Small intestine (tissue), 7 donors: Measurements from ENCODE around the gene ABHD17B. TPM values are rescaled to one million over a fixed set of nuclear protein-coding genes. Genes with fewer than 3 reads are reported as not detected.
A peak's percentile ranks its signal among the peaks of the same experiment; 100 is the strongest.

Experiments used
- DNase-seq, 2 donors: peaks; one replicate each; pipeline versions ENCODE4 v3.0.0 to v3.0.0-alpha.2; 2013
- FAIRE-seq: peaks from 2 replicates; lab custom pipeline; 2012; peaks lifted over from hg19 to GRCh38; lab: Jason Lieb, UNC
- H3K27ac ChIP-seq, 3 donors: one replicate each; pipeline ENCODE4 v1.5.1; 2013; ENCODE audit warnings: low read length in 2 of 3, mild to moderate bottlenecking in 2 of 3, control low read depth in 1 of 3, inconsistent platforms in 1 of 3, low read depth in 1 of 3, moderate library complexity in 1 of 3
- H3K27me3 ChIP-seq, 3 donors: one replicate each; pipeline ENCODE4 v1.6.1; 2013; ENCODE audit warnings: low read length in 3 of 3, inconsistent platforms in 1 of 3; ENCODE audit not compliant: control insufficient read depth in 3 of 3, insufficient read depth in 3 of 3
- H3K36me3 ChIP-seq, 3 donors: one replicate each; pipeline ENCODE4 v1.6.1; 2013; ENCODE audit warnings: low read length in 3 of 3, inconsistent platforms in 1 of 3, low read depth in 1 of 3, mild to moderate bottlenecking in 1 of 3, moderate library complexity in 1 of 3; ENCODE audit not compliant: control insufficient read depth in 3 of 3, insufficient read depth in 2 of 3
- H3K4me1 ChIP-seq, 3 donors: one replicate each; pipeline ENCODE4 v1.6.1; 2013; ENCODE audit warnings: low read length in 2 of 3, inconsistent platforms in 1 of 3, low read depth in 1 of 3, mild to moderate bottlenecking in 1 of 3, moderate library complexity in 1 of 3; ENCODE audit not compliant: control insufficient read depth in 3 of 3, insufficient read depth in 2 of 3
- H3K4me3 ChIP-seq, 3 donors: one replicate each; pipeline ENCODE4 v1.5.1; 2013; ENCODE audit warnings: low read length in 3 of 3, control low read depth in 1 of 3, inconsistent platforms in 1 of 3, low read depth in 1 of 3, mild to moderate bottlenecking in 1 of 3, moderate library complexity in 1 of 3
- H3K9me3 ChIP-seq, 2 donors: one replicate each; pipeline ENCODE4 v1.6.1; 2013; ENCODE audit warnings: low read depth in 1 of 2, low read length in 1 of 2; ENCODE audit not compliant: control insufficient read depth in 2 of 2, insufficient read depth in 1 of 2
- WGBS, 3 donors: extraction: QIAGEN DNeasy Blood & Tissue Kit; methylation state at CpG; one replicate each; pipeline ENCODE4 v1.1.7; 2013; 5-methylcytosine and 5-hydroxymethylcytosine counted together
- polyA plus RNA-seq, 4 donors: library from polyadenylated mRNA; stranded (reverse) in 3 of 4; unstranded in 1 of 4; fragments of 200-250 nt in 3 of 4; fragments of 120-200 nt in 1 of 4; gene quantifications; one replicate each; pipeline versions ENCODE4 v1.2.1 to v1.2.3, GENCODE V29; 2013
- donor health status: healthy with polysubstance abuse.
- donor health status: control.
- donor health status: control.
- donor health status: Bipolar disorder and iron deficiency.
- donor health status: healthy.

Gene ABHD17B
- polyA plus RNA-seq, 4 donors, result 12.5 to 28.0 (median 22.4) TPM

DNA sequence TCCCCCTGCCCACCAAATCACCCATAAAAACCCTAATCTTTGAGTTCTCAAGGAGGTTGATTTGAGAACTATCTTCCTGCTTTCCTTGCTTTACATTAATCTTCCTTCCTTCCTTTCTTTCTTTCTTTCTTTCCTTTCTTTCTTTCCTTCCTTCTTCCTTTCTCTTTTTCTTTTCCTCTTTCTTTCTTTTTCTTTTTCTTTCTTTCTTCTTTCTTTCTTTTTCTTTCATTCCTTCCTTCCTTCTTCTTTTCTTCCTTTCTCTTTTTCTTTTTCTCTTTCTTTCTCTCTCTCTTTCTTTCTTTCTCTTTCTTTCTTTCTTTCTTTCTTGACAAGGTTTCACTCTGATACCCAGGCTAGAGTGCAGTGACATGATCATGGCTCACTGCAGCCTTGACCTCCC, 75.4 kb downstream of the ABHD17B start:
- no peaks in the 10 kb centered on the region for H3K27me3 ChIP-seq
- H3K4me1 ChIP-seq, result no peaks in the 10 kb centered on the region
- FAIRE-seq, result no peak
- no peaks in the 10 kb centered on the region for H3K36me3 ChIP-seq
- no peak overlapping the region for H3K27ac ChIP-seq
- no peak overlapping the region for H3K4me3 ChIP-seq
- no peak for DNase-seq
- H3K9me3 ChIP-seq, result no peaks in the 10 kb centered on the region

DNA sequence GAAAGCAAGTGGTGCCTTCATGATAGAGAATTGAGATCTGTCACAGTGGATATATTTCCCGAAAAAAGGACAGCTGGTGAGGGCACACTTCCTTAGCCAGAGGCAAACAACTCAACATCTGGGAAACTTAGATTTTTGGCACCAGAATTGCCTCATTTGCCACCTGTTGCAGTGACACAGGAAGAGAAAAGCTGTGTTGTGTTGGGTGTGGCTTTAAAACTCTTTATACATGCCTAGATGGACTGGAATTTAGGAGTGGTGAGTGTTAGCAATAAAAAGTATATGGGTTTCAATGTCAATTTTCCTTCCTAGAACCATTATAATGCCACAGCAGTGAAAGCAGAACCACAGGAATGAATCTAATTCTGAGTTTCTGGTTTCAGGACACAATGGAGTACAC, 80.1 kb downstream of the ABHD17B start:
- Histone ChIP-seq H3K4me1 (no peaks in the 10 kb centered on the region), H3K36me3 (no peaks in the 10 kb centered on the region), H3K27ac (no peak overlapping the region), H3K27me3 (no peaks in the 10 kb centered on the region), H3K9me3 (no peaks in the 10 kb centered on the region), H3K4me3 (no peak overlapping the region)
- WGBS, 3 donors, result 51 to 71% (median 52%) methylated on average over 1 of the region's 1 CpG
- FAIRE-seq, result no peak
- DNase-seq, result peak in 1 of 2 donors; percentile 35

DNA sequence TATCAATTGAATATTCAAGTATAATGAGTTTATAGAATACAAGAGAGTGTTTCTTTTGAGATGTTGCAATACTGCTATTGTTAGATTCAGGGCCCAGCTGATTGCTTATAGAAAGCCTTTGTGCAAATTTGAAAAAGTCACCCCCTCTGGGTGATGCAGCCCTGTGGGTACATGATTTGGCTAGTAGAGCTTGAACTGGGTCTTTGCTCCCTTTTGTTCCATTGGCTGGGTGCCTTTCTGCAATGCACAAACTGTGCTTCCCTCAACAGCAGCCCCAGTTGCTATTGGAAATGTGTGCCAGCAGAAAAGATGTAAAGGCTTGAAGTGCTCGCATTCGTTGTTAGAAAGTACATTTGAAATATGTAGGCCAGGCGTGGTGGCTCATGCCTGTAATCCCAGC, 80.8 kb downstream of the ABHD17B start:
- H3K4me1 ChIP-seq, result no peaks in the 10 kb centered on the region
- H3K9me3 ChIP-seq, result peaks cover 0 to 6% of the 10 kb centered on the region in 2 donors
- DNase-seq, result no peak
- no peak overlapping the region for H3K4me3 ChIP-seq
- no peaks in the 10 kb centered on the region for H3K36me3 ChIP-seq
- no peaks in the 10 kb centered on the region for H3K27me3 ChIP-seq
- FAIRE-seq, result no peak
- 61 to 65% (median 61%) methylated on average over 3 of the region's 3 CpGs for WGBS, 3 donors
- no peak overlapping the region for H3K27ac ChIP-seq

DNA sequence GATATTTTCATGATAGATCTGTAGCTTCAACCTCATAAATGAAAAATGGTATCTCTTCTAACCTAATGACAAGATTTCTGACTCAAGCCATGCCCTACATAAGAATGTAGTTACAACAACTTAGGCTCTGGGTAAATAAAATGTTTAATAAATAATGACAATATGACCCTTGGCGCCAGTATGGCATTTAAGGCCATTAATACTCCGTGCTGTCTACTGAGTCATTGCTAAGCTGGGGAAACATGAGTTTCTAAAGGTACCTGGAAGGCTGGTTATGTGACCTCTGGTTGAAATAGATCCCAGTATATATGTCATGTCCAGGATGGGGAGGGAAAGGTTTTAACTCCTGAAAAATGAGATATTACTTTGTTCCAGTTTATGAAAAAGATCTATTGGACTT, 84.7 kb downstream of the ABHD17B start:
- H3K9me3 ChIP-seq, result peaks cover 0 to 6% of the 10 kb centered on the region in 2 donors
- H3K4me1 ChIP-seq, result no peaks in the 10 kb centered on the region
- H3K36me3 ChIP-seq, result no peaks in the 10 kb centered on the region
- no peak overlapping the region for H3K4me3 ChIP-seq
- DNase-seq (no peak), FAIRE-seq (no peak)
- H3K27me3 ChIP-seq, result no peaks in the 10 kb centered on the region
- 39 to 42% (median 41%) methylated on average over 2 of the region's 2 CpGs for WGBS, 3 donors
- H3K27ac ChIP-seq, result no peak overlapping the region

DNA sequence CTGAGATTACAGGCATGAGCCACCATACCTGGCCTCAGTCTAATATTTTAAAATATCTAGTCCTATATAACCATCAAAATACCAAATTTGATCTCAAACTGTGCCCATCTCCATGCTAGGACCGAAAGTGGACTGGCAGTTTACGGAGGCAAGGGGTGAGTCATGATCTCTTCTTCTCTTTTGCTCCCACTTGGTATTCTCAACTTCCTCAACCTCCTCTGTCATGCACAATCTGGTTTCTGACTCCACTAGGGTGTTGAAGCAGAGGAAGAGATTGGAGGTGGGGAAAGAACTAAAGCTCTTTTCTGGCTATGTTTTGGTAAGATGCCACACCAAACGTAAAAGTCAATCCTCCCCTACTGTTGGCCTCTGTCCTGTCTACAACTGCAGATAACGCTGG, 86.7 kb downstream of the ABHD17B start:
- Histone ChIP-seq H3K27ac (no peak overlapping the region), H3K9me3 (peaks cover 0 to 6% of the 10 kb centered on the region in 2 donors), H3K27me3 (no peaks in the 10 kb centered on the region), H3K4me1 (no peaks in the 10 kb centered on the region), H3K4me3 (no peak overlapping the region), H3K36me3 (no peaks in the 10 kb centered on the region)
- WGBS, 3 donors, result 84 to 93% (median 89%) methylated on average over 4 of the region's 4 CpGs
- DNase-seq (no peak), FAIRE-seq (no peak)

DNA sequence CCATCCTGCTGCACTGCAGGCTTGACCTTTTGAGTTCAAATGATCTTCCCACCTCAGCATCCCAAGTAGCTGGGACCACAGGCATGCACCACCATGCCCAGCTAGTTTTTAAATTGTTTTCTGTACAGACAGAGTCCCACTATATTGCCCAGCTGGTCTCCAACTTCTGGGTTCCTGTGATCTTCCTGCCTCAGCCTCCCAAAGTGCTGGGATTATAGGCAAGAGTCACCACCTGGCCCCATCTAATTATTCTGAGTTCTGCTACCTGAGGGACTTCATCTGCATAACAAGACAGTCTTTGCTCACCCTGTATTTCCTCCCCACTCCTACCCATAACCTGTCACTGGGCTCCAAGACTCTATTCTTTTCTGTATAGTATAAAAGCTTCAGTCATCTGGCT, 88.1 kb downstream of the ABHD17B start:
- Histone ChIP-seq H3K4me3 (no peak overlapping the region), H3K4me1 (no peaks in the 10 kb centered on the region), H3K9me3 (peaks cover 0 to 6% of the 10 kb centered on the region in 2 donors), H3K27ac (no peak overlapping the region), H3K27me3 (no peaks in the 10 kb centered on the region), H3K36me3 (no peaks in the 10 kb centered on the region)
- DNase-seq (no peak), FAIRE-seq (no peak)

DNA sequence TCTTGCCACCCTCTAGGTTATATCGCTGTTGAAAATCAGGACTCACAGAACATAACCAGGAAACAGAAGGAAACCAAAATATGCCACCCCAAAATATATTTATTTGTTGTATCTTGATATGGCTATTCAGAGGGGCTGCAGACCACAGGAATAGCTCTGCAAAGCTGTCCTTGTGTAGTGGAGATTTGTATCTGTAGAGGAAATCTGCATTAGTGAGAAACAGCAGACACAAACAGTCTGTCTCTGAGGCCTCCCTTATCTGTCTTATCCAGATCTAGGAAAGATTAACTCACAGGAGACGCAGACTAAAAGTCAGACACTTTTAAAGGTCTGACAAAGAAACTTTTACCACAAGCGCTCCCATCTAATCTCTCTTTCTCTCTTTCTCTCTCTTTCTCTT, 88.5 kb downstream of the ABHD17B start:
- H3K4me3 ChIP-seq, result no peak overlapping the region
- H3K36me3 ChIP-seq, result no peaks in the 10 kb centered on the region
- no peak overlapping the region for H3K27ac ChIP-seq
- no peaks in the 10 kb centered on the region for H3K4me1 ChIP-seq
- FAIRE-seq (no peak), DNase-seq (no peak)
- peaks cover 0 to 6% of the 10 kb centered on the region in 2 donors for H3K9me3 ChIP-seq
- WGBS, 3 donors, result 62 to 69% (median 65%) methylated on average over 3 of the region's 3 CpGs
- no peaks in the 10 kb centered on the region for H3K27me3 ChIP-seq

DNA sequence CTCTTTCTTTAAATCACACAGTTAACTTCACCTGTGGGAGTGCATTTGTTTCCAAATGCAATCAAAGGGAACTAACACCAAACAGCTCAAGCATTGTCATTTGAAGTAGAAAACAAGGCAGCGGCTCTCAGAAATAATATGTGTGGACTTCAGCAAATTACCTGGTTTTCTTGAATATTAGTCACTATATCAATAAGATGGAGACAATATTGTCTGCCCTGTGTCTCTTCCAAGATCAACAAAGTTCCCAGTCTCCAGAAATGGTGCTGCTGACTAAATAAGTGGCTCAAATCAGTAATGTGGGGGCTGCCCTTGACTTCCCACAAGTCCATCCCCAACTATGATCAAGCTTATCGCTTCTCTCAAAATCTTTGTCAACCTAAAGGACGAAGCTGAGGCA, 89.6 kb downstream of the ABHD17B start:
- no peak overlapping the region for H3K27ac ChIP-seq
- DNase-seq, result no peak
- 89 to 94% (median 92%) methylated on average over 3 of the region's 3 CpGs for WGBS, 3 donors
- H3K4me3 ChIP-seq, result no peak overlapping the region
- no peaks in the 10 kb centered on the region for H3K4me1 ChIP-seq
- FAIRE-seq, result no peak
- H3K9me3 ChIP-seq, result peaks cover 0 to 6% of the 10 kb centered on the region in 2 donors
- H3K27me3 ChIP-seq, result no peaks in the 10 kb centered on the region
- H3K36me3 ChIP-seq, result no peaks in the 10 kb centered on the region

DNA sequence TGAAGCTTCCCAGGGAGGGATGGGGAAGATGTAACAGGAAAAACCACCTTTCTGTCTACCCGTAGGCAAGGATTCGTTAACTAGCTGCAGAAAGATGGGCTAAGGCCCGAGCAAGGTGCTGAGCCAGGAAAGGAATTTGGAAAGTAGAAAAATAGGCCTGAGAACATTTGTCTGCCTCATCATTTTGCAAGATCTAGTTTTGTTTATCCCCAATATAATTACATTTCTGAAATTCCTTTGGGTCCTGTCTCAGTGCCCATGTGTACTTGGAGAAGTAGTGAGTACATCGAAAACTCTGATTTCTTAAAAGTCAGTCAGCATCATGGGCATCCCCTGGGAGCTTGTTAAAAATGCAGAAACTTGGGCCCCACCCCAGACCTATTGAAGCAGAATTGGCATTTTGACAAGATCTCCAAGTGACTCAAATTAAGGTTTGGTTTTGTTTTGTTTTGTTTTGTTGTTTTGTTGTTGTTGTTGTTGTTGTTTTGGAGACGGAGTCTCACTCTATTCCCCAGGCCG, 90.5 kb downstream of the ABHD17B start:
- WGBS, 3 donors, result 71 to 73% (median 72%) methylated on average over 6 of the region's 6 CpGs
- FAIRE-seq, result no peak
- Histone ChIP-seq H3K4me3 (no peak overlapping the region), H3K36me3 (no peaks in the 10 kb centered on the region), H3K4me1 (no peaks in the 10 kb centered on the region), H3K27ac (no peak overlapping the region), H3K9me3 (peaks cover 0 to under 1% of the 10 kb centered on the region in 2 donors), H3K27me3 (no peaks in the 10 kb centered on the region)
- DNase-seq, result no peak
